GM12873 (cell line): ENCODE results near the gene TENM4.

Experiments
- TF ChIP-seq, protein P1 (sequence below): IDR thresholded peaks from 2 replicates; pipeline ENCODE4 v1.5.1; 2012; ENCODE audit warnings: low read depth, mild to moderate bottlenecking, moderate library complexity, low read length, control low read depth; ENCODE audit not compliant: insufficient read depth; ENCODE audit errors: missing control alignments

The TENM4 gene

DNA sequence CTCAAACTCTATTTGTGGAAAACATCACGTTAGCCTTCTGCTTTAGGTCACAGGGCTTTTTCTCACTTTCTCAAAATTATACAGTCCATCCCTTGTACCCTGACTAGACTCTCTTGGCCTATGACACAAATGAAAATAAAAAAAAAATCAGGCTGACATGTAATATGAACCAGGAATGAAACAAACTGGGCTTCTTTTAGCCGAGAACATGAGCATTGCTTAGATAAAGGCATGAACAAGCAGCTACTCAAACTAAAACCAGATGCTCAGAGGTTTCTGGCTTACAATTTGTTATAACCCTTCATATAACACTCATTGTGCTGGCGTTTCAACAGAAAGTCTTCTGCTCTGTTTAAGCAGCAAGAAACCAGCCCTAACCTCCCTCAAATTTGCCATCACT lies 600.6 kb downstream of the TENM4 start:
- TF ChIP-seq, protein P1, sequence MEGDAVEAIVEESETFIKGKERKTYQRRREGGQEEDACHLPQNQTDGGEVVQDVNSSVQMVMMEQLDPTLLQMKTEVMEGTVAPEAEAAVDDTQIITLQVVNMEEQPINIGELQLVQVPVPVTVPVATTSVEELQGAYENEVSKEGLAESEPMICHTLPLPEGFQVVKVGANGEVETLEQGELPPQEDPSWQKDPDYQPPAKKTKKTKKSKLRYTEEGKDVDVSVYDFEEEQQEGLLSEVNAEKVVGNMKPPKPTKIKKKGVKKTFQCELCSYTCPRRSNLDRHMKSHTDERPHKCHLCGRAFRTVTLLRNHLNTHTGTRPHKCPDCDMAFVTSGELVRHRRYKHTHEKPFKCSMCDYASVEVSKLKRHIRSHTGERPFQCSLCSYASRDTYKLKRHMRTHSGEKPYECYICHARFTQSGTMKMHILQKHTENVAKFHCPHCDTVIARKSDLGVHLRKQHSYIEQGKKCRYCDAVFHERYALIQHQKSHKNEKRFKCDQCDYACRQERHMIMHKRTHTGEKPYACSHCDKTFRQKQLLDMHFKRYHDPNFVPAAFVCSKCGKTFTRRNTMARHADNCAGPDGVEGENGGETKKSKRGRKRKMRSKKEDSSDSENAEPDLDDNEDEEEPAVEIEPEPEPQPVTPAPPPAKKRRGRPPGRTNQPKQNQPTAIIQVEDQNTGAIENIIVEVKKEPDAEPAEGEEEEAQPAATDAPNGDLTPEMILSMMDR: no peak

DNA sequence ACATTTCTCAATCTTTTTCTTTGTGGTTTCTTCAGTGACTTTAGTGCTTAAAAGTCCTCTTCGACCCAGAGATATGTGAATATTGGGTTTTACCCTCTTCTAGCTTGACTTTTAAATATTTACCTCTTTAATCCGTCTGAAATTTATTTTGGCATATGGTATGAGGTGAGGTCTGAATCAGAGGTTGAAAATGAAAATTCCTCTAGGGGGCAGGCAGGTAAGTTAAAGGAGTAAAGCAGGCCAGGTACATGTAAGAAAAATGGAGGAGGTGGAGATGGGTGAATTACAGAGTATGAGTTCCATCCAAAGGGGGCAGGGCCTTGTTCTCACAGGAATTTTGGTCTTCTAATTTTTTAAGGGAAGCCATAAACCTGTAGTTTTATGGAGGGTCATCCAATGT lies 602.4 kb downstream of the TENM4 start:
- TF ChIP-seq, protein P1: no peak

DNA sequence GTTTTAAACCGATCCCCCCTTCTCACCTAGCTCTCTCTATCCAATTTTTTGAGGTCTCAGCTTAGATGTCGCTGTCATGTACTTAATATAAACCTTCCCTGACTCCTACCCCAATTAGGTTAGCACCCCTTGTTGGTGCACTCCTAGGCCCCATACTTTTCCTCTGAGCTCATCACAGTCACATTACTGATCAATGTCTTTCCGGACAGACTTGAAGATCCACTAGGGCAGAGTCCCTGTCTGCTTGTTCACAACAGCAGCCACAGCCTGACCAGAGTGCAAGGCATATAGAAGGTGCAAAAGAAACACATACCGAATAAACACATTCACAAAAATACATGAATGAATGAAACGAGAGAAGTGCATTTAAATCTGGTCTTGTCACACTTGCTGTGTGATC lies 605.2 kb downstream of the TENM4 start:
- TF ChIP-seq, protein P1: no peak

DNA sequence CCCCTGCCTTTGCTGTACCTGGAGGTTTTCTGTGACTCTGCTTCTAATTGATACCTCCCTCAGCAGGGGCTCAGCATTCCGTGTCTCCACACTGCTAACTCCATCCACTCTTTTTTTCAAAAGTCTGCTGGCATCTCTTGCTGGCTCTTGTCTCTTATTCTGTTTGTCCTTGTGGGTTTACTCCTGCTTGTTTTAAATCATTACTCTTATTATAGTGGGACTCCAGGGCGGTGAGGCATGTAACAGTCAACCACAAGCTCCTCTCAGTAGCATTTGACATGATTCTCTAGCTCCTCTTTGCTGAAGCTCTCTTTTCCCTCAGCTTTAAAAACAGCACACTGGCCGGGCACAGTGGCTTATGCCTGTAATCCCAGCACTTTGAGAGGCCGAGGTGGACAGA lies 605.9 kb downstream of the TENM4 start:
- TF ChIP-seq, protein P1: no peak

DNA sequence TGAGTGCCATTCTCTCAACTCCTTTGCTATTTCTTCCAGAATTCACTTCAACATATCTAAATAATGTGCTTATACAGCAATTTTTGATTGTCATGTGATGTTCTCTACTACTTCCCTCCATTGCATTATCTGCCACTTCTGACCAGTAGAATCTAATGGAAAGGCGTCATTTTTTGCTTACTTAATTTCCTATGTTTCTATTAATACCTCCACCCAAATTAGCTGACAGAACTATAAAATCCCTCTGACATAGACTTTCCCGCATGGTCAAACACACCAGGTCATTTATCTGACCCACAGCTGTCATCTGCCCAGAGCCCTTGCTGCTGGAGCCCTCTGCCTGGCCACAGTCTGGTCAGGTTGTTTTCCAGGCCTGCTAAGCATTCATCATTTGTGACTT lies 607.6 kb downstream of the TENM4 start:
- TF ChIP-seq, protein P1: no peak

DNA sequence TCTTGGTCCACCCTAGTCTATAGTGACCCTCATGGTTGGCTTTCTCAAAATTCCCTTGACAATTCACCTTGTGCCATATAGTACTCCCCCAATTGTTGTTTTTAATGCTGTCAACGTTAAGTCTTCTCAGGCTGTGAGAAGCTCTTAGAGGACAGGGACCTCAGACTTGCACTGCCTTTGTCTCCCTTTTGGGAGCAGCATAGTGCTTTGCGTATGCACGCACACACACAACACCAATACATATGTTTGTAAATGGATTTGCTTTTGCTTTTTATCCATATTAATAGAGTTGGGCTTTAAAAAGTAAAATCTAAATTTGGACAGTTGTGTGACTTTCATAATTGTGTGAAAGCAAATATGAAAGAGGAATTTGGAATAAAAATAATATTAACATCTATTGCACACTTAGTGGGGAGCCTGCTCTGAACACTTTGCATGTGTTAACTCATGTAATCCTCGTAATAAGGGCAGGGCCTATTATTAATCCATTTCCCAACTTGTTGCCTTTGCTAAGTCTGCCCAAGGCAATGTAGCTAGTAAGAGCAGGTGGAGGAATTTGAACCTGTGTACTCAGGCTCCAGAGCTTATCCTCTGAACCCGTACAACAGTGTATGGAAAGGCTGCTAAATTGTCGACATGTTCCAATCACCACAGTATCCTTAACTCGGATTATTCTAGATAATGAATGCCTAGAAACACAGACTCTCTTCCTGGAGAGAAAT lies 608.4 kb downstream of the TENM4 start:
- TF ChIP-seq, protein P1: no peak

DNA sequence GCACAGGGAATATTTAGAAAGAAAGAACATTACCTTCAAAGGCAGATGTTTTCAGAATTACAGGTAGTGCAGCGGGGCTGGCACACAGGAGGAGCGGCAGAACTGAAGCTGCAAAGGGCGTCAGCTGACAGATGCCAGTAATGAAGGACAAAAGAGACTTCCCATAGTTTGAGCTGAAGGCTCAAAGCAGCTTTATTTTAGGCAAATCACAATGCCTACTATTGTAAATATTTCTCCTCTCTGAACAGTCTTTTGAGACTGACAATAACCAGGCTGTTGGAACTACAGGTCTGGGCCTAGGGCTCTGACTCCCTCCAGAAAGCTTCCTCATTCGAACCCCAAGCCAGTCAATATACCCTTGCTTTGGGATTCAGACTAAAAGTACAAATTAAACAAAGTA lies 609.3 kb downstream of the TENM4 start:
- TF ChIP-seq, protein P1: no peak
